Uterine smooth muscle cell (primary cell): ENCODE data around the gene ZNF621. TPM values are rescaled to one million over a fixed set of nuclear protein-coding genes. Genes with fewer than 3 reads are reported as not detected.

Source experiments
- total RNA-seq: library from RNA; depleted of rRNA; stranded (reverse); fragments of >200 nt; gene quantifications from 2 replicates; pipeline ENCODE4 v1.2.3, GENCODE V29; 2014

Gene ZNF621
- total RNA-seq: 15.5 and 20.4 TPM in 2 replicates

DNA sequence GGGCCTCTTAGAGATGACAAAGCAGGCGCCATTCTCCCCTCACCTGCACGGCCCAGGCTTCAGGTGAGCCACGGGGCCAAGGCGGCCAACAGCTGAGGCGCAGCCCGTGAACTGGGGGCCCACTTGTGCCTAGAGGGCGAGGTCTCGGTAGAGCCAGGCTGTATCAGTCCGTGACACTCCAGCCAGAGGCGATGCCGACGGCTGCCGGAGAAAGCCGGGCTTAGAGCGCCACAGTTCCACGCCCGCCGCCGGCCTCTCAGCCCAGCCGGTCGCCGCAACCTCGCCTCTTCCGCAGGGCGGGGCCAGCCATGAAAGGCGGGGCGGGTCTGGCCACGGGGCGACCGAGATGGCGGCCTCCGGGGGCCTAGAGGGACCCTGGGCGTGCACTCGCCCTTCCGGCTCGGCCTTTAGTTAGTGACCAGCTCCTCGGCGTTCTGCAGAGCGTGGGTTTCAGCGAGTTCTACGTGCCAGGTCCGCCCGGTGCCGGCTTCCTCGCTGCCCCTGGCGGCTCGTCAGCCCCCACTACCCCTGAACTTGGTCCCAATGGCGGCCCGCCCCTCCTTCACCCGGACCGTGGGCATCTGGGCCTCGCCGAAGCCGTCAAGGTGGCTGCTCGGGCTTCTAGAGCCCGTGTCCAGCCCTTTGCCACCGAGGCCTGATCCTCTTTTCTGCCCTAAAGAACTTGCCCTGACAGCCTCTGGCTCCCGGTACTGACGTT lies at the start of gene ZNF621:
Gene ZNF621, plus strand, starts transcription at position 393 of the 718 bp plus-strand sequence. CDS start 881 bp downstream, outside the sequence.

DNA sequence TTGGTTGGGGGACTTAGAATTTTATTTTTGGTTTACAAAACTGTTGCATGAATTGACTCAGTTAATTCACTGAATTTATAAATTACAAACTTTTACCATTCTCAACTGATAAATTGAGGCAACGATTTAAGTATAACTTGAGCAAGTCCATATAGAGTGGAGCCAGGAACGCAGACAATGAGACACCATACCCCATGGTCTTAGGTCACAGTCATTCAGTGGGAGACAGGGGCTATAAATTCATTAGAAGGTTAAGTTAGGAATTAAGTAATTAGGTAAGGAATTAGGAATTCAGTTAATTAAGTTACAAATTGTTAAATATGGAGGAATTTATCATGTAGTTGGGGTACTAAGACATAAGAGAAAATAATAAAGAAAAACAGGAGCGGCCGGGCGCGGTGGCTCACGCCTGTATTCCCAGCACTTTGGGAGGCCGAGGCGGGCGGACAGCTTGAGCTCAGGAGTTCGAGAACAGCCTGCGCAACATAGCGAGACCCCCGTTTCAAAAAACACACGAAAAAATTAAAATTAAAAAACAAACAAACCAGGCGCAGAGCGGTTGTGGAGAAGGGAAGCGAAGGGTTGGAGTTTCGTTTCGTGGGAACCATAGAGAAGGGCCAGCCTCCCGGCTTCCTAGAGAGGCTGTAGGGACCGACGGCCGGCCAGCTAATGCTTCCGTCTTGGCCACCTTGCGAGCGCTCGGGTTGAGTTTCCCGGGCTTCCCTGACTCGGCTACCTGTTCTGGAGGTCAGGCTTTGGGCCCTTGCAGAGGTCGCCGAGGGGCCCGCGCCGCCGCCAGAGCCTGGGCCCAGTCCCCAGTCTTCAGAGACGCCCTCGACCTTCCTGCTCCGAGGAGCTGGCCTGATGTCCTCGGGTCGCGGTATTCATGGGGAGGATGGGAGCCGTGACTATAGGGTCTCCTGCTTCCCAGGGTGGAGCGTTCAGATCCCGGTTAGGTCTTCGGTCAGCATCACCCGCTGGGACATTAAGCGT lies 48.0 kb upstream of the ZNF621 start, which contains the start of gene ZNF619:
Gene ZNF619, plus strand, starts transcription at position 645 of the 993 bp plus-strand sequence. CDS start 858 bp downstream, outside the sequence.

GRCh38 chr3:40505599-40506462 lies 18.9 kb upstream of the ZNF621 start, which contains the start of gene ZNF620:
Gene ZNF620, plus strand, starts transcription at chr3:40506039. Its CDS starts 314 bp downstream, at chr3:40506353.

Other genes with a start within 250 kb of the ZNF621 start
- gene EIF1B, start 215.3 kb upstream of the ZNF621 start, total RNA-seq: 13.9 and 18.2 TPM in 2 replicates
- not detected in 2 replicates for gene ENTPD3, start 137.8 kb upstream of the ZNF621 start, total RNA-seq
- 331 and 354 TPM in 2 replicates for gene RPL14, start 67.6 kb upstream of the ZNF621 start, total RNA-seq
- gene ZNF619, start 47.8 kb upstream of the ZNF621 start, total RNA-seq: 6.8 and 9.0 TPM in 2 replicates
- gene ZNF620, start 18.9 kb upstream of the ZNF621 start, total RNA-seq: 0.87 and 1.1 TPM in 2 replicates